IPS DF 19.7 (cell line): ENCODE data around the gene HHIPL1.

Experiments
- DNase-seq: peaks from one replicate; pipeline ENCODE4 v3.0.0-alpha.2; 2013; ENCODE audit warnings: low read depth, low spot score

HHIPL1 gene

GRCh38 chr14:99675382-99675835, 30.5 kb downstream of the HHIPL1 start:
- no peak for DNase-seq

DNA sequence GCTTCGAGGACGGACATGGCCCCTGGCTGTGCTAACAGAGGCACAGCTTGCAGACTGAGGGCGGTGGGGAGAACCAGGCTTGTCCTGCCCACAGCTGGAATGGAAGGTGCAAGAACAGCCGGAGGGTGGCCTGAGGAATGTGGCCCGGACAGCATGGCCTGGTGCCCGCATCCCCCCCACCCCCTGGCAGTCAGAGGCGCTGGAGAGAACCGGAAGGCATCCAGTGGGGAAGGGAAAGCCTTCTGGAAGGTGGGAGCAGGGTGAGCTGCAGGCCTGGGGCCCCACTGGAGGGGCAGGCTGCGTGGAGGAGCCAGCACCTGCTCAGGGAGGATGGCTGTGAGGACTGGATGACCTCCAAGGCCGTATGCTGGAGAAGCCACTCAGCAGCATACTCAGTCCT, 31.0 kb downstream of the HHIPL1 start:
- no peak for DNase-seq

DNA sequence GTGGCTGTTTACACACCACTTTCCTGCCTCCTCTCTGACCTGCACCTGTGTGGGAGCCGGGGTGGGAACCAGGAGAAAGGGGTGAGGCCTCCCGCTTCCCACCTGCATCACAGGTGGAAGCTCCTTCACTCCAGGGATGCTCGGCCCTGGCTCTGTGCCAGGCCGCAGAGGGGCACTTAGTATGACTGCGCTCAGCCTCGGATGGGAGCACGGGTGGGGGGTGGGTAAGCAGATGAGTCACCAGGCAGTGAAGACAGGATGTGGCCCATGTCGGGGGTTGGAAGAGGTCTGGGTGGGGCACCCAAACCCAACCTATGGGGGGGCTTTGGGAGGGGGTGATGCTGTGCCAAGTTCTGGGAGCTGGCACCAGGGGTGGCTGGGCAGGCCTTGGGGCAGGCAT, 31.7 kb downstream of the HHIPL1 start:
- DNase-seq: no peak

DNA sequence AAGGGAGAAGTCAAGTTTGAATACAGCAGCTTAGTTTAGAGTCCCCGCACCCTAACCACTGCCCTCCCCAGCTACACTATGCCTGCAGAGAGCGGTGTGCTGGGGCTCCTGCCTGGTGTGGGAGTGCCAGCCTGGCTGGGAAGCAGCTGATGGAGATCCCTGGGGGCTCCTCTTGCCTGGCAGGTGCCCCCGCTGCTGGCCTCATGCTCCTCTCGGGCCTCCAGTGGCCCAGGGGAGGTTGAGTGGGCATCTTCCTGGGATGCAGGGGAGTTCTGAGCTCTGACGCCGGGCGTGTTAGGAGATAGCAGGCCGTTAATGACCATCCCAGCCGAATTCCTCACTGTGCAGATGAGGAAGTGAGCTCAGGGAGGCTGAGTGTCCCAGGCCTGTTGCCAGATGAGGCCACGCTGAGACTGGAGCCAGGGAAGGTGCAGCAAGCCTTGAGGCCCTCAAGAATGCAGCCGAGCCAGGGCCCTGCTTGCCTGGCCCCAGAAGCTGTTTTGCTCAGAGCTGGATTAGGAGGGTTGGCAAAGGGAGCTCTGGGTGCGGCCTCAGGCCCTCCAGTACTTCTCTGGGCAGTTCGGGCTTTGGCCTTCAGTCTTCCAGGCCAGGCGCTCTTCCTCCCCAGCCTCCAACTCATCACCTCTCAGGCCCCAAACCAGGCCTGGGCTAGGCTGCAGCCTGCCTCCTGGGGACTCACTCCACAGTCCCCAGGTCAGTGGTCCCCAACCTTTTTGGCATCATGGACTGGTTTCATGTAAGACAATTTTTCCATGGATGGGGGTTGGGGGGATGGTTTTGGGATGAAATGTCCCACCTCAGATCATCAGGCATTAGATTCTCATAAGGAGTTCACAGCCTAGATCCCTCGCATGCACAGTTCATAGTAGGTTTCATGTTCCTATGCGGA, 32.6 kb downstream of the HHIPL1 start:
- DNase-seq: no peak

- DNase-seq: no peak
These were observed 33.3 kb downstream of the HHIPL1 start for GRCh38 chr14:99678198-99678597.

DNA sequence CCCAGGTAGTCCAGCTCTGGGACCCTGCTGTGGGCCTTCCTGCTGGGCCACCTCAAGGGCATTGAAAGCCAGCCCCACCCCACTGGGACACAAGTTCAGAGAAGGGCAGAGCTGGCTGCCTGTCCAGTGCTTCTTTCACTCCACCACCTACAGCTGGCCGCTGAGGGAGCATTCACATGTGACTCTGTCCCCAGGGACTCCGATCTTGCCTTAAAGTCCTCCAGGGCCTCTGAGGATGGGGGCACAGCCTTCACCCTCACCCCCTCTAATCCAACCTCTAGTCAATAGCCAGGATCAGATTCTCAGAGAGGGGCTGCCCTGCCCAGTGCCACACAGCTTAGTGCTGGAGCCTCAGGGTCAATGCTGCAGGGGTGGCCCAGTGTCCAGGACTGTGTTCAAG, 34.2 kb downstream of the HHIPL1 start:
- no peak for DNase-seq

DNA sequence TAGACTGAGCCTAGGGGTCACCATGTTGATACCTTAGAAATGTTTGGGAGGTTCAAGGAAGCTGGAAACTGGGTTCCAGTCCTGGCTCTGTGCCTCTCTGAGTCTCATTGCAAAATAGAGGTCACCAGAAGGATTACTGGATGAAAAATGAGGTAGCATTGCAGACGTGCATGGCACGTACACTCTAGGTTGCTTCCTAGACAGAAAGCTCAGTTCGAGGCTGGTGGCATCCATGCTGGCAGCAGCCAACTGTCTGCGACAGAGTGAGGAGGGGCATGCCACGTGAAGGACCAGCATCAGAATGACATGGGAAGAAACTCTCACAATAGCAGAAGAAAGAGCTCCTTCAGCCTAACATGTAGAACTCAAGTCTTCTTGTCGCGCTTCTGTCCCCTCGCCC, 34.6 kb downstream of the HHIPL1 start:
- no peak for DNase-seq

GRCh38 chr14:99679996-99680395, 35.1 kb downstream of the HHIPL1 start:
- no peak for DNase-seq

DNA sequence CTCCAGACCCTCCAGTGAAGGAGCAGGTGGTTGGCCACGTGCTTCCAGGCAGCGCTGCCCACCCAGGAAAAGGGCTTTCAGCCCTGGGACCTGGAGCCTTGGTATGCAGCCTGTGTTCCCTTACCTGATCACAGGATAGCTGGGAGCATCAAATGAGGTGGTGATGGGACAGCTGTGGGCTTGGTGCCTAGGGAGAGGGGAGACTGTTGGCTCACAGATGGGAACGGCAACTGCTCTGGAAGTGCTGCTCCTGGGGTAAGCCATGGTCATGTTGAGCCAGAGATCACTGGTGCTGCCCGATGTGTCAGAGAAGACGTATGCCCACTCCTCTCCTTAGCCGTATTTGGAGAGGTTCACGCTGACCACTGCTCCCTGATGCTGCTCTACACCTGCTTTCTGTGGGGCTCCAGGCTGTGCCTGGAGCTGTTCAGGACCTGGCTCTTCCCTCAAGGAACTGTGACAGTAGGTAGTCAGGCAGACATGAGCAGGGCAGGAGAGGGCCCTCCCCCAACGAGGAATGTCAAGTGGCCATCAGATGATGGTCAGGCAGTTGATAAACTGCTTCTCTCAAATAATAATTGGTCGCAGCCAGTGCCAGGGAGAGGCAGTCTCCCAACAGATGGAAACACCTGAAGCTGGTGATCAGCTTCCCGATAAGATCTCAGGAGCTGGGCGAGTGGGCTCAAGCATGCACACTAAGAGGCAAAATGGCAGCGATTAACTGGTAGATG, 36.3 kb downstream of the HHIPL1 start:
- DNase-seq: no peak

GRCh38 chr14:99681832-99682148, 36.9 kb downstream of the HHIPL1 start:
- no peak for DNase-seq

DNA sequence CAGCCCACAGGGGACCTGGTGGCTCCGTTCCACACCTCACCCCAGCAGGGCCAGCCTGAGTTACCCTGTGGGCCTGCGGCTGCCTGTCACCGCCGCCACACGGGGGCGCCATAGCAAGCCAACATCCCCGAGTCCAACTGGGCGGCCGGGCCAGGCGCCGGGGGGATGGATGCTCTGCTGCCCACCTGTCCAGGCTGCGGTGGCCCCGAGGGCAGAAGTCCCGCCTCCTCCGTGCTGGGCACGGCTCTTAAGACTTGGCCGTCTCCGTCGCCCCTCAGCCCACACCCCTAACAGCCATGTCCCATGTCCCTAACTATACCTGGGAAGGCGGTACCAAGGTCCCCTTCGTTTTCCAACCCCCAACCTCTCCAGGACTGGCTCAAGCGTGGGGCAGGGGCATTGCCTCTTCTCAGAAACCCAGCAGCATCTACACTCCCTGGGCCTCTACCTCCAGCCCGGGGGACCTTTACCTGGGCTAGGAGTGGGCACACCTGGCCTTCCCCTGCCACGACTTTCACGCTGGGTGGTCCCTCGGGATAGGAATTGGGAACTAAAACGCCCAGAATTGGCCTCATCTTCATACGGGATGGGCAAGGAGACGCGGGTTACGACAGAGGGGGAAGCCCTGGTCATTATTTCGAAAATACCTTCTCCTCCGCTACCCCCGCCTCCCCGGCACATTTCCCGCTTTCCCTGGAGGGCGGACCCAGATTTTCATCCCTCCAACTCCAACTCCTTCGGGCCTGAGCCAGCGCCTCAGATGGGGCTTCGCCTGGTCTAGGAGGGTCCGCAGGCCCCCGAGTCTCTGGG, 38.1 kb downstream of the HHIPL1 start:
- no peak for DNase-seq

GRCh38 chr14:99683619-99684409, 38.9 kb downstream of the HHIPL1 start, which contains the start of gene CYP46A1:
TSS of gene CYP46A1 (plus strand) at chr14:99684298. CDS start at chr14:99684418, 120 bp downstream.
- DNase-seq: no peak

GRCh38 chr14:99684410-99684934, 39.5 kb downstream of the HHIPL1 start:
- no peak for DNase-seq

- DNase-seq: no peak
These were observed 40.2 kb downstream of the HHIPL1 start for GRCh38 chr14:99685151-99685591.

DNA sequence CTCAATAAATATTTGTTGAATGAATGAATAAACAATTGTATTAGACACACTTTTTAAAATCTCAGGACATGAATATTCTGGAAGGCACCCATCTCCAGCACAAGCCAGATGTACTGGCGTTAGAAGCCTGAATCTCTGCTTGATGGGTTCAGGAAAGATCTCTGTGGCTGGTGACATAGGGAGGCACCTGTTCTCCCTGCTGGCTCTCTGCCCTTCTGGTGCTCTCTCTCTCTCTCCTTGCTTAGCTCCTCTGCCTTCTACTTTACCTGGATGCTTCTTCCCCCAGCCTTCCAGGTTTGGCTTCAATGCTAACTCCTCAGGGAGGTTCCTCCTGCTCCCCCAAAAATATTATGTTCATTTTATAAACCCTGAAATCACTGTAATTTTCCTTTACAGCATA, 40.7 kb downstream of the HHIPL1 start:
- DNase-seq: no peak

- no peak for DNase-seq
These were observed 41.8 kb downstream of the HHIPL1 start for GRCh38 chr14:99686557-99687283.

- DNase-seq: no peak
These were observed 42.6 kb downstream of the HHIPL1 start for GRCh38 chr14:99687284-99688209.

DNA sequence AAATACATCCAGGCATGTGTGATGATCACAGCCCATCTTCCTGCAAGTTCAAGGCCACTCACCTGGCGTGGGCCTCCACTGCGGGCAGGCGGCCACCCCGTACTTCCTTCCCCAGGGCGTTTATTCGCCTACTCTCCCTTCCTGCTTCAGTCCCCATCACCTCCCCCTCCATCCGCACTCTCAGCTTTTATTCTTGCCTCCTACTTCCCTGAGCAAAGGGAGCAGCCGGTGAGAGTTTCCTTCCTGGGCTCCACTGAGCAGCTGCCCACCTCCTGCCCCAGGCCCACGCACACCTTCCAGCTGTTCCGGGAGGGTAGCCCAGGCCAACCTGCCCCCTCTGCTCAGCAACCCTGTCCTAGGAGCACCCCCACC, 43.3 kb downstream of the HHIPL1 start:
- no peak for DNase-seq

DNA sequence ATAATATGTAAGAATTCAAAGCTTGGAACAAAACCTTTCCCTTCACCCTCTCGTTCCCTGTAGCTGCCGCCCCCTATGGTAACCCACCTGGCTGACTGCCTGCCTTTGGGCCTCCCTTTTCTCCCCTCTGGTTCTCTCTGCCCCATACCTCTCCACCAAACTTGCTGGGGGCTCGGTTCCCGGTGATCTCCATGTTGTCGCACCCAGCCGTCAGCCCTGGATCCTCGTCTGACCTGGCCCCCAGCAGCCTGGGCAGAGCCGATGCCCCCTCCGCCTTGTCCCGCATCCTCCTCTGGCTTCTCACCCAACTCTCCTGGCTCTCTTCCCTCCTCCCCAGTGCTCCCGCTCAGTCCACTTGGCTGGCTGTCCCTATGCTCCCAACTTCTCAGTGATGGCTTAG, 43.7 kb downstream of the HHIPL1 start:
- no peak for DNase-seq
